Upper lobe of left lung (tissue), 4 donors: ENCODE measurements around the gene OLFM1.

Experiments used
- EP300 ChIP-seq, 4 donors: sonication (generic); formaldehyde crosslinking; IDR thresholded peaks; one replicate each; pipeline ENCODE4 v1.5.1; 2017; ENCODE audit warnings: antibody characterized with exemption in 4 of 4, control low read depth in 2 of 4
- POLR2AphosphoS5 ChIP-seq, 2 donors: sonication (generic); formaldehyde crosslinking; IDR thresholded peaks; one replicate each; pipeline ENCODE4 v1.5.1; 2017; ENCODE audit warnings: antibody characterized with exemption in 2 of 2
- TF ChIP-seq, protein P1 (sequence below), 6 experiments: fragments of 450-650 bp in 4 of 6; fragments of 200-600 bp in 2 of 6; sonication (generic) in 2 of 6; IDR thresholded peaks; one replicate each; pipeline ENCODE4 v1.5.1; 2016 to 2019; ENCODE audit warnings: antibody characterized with exemption in 6 of 6

DNA sequence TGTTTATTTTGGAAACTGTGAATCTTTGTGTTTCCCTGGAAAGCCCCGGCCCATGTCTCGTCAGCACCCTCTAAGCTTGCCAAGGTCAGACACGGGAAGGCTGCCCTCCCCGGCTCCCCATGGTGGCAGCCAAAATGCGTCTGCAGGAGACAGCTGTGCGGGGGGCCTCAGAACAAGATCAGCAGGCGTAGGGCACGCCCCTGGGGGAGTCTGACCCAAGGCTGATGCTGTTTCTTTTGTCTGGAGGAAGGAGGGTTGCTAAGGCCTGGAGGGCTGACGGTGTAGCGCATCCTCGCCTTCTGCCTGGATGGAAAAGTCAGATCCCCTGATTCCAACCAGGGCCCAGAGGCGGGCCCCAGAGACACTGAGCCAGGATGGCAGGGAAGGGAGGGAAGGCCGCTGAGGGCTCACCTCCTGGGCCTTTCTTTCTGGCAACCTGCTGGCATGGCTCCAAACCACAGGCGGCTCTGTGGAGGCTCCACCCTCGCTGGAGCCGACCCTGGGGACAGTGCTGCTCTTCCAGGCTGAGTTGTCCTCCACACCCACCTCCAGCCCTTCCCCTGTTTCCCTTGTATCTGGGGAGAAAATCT, 57.2 kb downstream of the OLFM1 start:
- TF ChIP-seq, protein P1, sequence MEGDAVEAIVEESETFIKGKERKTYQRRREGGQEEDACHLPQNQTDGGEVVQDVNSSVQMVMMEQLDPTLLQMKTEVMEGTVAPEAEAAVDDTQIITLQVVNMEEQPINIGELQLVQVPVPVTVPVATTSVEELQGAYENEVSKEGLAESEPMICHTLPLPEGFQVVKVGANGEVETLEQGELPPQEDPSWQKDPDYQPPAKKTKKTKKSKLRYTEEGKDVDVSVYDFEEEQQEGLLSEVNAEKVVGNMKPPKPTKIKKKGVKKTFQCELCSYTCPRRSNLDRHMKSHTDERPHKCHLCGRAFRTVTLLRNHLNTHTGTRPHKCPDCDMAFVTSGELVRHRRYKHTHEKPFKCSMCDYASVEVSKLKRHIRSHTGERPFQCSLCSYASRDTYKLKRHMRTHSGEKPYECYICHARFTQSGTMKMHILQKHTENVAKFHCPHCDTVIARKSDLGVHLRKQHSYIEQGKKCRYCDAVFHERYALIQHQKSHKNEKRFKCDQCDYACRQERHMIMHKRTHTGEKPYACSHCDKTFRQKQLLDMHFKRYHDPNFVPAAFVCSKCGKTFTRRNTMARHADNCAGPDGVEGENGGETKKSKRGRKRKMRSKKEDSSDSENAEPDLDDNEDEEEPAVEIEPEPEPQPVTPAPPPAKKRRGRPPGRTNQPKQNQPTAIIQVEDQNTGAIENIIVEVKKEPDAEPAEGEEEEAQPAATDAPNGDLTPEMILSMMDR (IDR thresholded peaks at IDR 0.05) = no peak
- TF ChIP-seq POLR2AphosphoS5 (IDR thresholded peaks at IDR 0.05) (no peak), EP300 (IDR thresholded peaks at IDR 0.05) (no peak)
